Measurements from ENCODE around the gene AURKB.
"Not testable (repeated sequence)": the region's sequence is repeated elsewhere in the genome, so short reads cannot be mapped to it uniquely, and the experiment has no call there.

The AURKB gene

DNA sequence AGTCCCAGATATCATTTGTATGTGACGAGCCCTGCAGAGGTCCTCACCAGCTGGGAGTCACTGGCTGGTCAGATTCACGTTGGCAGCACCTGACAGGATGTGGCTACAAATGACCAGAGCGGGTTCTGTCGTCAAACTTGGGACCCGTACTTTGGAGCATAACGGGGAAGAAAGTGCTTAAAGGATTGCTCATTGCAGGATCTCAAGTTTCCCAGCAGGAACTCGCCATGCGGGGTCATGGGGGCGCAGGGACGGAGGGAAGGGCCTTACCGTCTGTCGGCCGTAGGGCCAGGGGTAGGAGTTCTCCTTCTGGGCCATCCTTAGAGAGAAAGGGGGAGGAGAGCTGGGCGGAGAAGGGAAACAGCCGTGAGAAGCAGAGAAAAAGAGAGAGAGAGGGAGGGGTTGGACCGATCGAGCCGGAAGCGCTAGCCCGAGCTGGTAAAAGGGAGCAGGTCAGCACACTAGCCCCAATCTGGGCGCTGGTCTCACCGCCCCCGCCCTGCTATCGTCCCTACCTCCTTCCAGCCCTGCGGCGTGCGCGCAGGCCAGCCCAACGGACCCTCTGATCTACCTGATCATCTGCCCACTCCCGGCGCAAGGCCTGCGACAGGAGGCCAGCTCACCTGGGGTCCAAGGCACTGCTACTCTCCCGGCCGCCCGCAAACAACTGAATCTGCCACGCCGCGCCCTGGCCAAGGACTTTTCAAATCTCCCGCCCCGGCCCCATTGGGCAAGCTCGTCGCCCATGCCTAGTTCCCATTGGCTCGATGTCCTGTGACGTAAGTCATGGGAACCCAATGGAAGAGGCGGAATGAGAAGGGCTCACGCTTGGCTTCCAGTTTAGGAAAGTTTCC lies at the start of gene AURKB:
Gene AURKB, minus strand, starts transcription at position 669 of the 854 bp plus-strand sequence. Its CDS starts 351 bp downstream, at position 318.
- DNase-seq: peak; percentile 99

DNA sequence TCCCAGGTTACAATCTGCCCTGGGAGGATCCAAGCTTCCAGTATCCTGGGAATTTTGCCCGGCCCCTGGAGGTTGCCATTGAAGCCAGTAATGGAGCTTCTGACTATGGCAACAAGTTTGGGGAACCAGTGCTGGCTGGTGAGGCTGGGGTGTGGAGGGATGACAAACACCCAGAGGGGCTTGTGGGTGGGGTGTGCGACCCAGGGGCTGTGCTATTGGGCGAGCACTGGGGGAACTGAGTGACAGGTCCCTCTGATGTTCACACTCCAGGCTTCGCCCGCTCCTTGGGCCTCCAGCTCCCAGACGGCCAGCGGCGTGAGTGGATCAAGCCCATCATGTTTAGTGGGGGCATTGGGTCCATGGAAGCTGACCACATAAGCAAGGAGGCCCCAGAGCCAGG lies 47.4 kb upstream of the AURKB start:
- no peak for DNase-seq

DNA sequence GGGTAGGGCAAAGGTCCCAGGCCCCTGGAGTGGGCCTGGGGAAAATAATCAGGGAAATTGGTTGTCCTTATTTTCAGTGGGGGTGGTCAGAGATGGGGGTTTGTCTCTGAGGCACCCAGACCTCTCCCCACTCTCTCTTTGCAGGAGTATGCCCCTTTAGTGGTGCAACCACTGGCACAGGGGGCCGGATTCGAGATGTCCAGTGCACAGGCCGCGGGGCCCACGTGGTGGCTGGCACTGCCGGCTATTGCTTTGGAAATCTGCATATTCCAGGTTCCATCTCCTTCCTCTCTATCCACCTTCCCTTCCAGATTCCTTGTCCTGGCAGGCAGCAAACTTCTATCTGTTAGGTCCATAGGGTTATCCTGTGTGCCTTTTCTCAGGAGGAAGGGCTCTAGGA lies 46.3 kb upstream of the AURKB start:
- DNase-seq: no peak

DNA sequence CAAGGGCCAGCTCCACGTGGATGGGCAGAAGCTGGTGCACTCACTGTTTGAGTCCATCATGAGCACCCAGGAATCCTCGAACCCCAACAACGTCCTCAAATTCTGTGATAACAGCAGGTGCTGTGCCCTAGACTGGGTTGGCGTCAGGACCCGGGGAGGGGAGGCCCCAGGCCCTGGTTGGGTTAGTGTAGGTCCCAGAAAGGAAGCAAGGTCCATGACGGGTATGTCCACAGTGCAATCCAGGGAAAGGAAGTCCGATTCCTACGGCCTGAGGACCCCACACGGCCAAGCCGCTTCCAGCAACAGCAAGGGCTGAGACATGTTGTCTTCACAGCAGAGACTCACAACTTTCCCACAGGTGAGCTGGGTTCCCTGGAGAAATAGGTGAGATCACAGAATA lies 45.9 kb upstream of the AURKB start:
- DNase-seq: no peak

DNA sequence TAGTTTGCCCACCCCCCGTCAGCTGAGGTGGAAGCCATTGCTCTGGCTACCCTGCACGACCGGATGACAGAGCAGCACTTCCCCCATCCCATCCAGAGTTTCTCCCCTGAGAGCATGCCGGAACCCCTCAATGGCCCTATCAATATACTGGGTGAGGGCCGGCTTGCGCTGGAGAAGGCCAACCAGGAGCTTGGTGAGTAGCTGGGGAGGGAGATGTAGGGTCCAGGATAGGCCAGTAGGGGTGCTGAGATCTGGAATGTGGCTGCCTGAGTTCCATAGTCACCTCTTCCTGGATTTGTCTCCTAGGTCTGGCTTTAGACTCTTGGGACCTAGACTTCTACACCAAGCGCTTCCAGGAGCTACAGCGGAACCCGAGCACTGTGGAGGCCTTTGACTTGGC lies 45.1 kb upstream of the AURKB start:
- no peak for DNase-seq

DNA sequence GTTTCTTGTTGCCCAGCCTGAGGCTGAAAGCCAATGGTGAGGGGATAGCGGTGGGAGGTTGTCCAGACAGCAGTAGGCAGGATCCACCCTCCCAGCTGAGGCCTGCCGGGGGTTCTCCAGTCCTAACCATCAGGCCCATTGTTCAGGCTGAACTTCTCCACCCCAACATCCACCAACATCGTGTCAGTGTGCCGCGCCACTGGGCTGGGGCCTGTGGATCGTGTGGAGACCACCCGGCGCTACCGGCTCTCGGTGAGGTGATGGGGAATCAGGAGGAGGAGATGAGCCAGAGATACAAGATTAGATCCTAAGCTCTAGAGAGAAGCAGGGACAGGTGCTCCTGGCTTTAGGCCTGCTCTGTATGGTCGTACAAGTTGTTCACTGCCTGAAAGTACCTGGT lies 44.5 kb upstream of the AURKB start:
- DNase-seq: no peak

DNA sequence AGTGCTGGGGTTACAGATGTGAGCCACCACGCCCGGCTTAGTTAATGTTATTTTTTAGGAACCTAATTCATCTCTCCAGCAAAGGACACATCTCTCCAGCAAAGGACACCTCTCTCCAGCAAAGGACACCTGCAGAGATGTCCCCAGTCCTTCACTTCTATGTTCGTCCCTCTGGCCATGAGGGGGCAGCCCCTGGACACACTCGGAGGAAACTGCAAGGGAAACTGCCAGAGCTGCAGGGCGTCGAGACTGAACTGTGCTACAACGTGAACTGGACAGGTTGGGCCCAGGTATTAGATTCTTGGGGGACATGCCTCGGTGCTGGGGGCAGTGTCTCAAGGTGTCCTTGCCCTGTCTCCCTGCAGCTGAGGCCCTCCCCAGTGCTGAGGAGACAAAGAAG lies 43.4 kb upstream of the AURKB start:
- no peak for DNase-seq

DNA sequence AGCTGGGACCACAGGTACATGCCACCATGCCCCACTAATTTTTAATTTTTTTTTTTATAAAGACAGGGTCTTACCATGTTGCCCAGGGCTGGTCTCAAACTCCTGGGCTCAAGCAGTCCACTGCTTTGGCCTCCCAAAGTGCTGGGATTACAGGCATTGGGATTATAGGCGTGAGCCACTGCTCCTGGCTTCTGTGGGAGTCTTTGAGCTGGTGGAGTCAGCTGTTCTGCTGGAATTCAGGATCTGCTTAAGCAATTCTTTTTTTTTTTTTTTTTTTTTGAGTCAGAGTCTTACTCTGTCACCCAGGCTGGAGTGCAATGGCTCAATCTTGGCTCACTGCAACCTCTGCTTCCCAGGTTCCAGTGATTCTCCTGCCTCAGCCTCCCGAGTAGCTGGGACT lies 41.0 kb upstream of the AURKB start:
- not testable (repeated sequence) for DNase-seq

DNA sequence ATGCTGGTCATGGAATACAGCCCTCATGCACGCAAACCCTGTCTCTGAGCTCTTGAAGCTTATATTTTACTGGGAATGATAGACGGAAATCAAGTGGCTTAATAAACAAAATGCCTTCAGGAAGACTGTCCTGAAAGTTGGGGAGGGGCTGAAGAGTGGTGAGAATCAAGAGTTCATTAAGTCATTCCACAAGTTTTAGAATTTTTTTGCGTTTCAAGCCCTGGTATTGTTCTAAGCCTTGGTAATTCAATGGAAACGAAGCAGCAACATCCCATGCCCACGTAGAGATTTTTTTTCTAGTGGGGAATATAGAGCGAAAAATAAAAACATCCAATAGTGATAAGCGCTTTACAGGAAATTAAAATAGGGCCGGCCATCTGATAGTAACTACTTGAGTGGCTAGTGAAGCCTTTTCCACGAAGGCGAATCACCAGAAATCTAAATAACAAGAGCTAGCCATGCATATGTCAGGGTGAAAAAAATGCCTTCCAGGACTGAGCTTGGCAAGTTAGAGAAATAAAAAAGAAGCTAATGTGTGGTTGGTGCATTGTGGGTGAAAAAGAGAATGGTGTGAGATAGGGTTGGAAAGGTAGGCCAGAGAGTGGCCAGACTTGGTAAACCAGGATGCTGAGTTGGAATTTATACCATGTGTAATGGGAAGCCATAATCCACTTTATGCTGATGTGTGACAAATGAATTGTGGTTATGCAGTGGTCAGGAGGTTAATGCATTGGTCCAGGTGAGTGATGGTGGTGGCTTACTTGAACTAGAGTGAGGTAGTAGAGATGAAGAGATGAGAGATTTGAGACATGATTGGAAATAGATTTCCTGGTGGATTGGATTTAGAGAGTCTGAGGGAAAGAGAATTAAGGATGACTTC lies 39.5 kb upstream of the AURKB start:
- no peak for DNase-seq

DNA sequence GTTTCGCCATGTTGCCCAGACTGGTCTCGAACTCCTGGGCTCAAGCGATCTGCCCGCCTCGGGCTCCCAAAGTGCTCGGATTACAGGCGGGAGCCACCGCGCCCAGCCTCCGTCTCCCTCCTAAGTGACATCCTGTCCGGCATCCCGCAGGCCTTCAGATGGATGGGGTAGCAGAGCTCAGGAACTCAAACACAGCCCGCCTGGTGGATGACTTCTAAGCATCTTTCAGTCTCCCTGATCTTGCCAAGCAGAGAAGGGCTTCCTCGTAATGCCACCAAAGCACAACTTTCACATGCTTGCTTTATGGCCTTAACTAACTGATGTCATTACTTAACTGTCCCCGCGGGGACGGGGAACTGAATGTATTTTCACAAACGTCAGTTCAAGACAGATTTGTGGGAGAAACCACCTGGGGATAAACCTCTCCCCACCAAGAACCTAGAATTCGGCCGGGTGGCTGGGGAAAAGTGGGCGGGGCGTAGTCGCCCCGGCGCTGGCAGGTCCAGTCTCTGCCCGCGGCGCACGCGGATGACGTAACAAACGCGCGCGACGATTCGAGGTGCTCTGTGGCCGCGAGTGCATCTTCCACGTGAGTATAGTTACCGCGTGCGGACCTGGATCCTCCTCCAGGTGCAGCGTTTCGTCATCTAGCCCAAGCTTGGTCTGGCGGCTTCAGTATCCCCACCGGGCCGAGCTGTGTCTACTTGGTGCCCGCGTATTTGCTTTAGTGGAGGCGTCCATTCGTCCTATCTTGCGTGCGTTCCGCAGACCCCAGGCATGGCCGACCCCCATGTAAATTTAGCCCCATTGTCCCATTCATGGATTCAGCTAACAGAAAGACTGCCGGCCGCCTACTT lies 38.6 kb upstream of the AURKB start, which contains the start of gene PFAS:
Gene PFAS, plus strand, starts transcription at position 539 of the 857 bp plus-strand sequence. CDS start 4,649 bp downstream, outside the sequence.
- DNase-seq: peak; percentile 99

DNA sequence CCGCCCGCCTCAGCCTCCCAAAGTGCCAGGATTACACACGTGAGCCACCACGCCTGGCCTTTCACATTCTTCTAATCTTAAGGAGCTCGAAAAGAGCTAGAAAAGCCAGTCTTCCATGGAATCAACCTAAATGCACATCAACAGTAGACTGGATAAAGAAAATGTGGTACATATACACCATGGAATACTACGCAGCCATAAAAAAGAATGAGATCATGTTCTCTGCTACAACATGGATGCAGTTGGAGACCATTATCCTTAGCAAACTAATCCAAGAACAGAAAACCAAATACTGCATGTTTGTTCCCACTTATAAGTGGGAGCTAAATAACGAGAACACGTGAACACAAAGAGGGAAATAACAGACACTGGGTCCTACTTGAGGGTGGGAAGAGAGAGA lies 34.4 kb upstream of the AURKB start:
- DNase-seq: no peak

DNA sequence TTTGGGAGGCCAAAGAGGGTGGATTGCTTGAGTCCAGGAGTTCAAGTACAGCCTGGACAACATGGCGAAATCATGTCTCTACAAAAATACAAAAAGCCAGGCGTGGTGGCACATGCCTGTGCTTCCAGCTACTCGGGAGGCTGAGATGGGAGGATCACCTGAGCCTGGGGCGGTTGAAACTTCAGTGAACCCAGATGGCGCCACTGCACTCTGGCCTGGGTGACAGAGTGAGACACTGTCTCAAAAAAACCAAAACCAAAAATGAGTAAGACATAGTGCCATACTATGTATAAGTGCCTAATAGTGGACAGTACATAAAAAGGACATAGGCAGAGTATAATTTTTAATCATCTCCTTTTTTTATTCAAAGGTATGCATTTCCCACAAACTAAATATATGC lies 33.5 kb upstream of the AURKB start:
- DNase-seq: no peak

DNA sequence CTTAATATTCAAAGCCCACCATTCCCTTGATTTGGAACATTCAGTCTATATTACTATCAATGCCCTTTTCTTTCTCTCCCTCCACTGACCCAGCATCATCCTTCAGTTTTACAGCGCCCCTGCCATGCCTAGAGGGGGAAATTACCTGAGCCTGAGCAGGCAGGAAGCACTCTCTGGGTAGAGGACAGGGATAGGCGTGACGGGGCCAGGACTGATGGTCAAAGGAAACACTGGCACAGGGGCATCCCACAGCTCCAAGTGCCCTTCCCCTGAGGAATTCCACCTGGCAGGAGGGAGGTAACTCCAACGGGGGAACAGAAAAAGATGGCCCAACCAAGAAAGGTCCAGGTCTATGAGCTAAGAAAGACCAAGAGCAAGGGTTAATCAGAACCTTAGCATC lies 27.5 kb upstream of the AURKB start:
- DNase-seq: no peak

DNA sequence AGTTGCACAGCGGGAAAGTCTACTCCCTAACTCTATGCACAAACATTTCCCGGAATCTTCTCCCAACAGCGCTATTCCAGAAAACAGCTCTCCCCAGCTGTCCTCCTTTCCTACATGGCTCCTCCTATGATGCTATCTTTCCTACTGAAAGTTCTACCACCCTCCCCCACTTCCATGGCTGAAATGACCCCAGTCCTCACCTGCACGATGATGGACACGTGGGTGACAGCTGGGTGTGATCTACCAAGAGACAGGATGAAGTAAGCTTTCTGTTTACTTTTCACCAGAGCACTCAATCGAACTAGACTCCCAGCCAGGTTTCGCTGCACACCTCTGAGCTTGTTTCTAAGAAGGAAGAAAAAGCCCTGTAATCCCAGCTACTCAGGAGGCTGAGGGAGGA lies 26.8 kb upstream of the AURKB start:
- no peak for DNase-seq

DNA sequence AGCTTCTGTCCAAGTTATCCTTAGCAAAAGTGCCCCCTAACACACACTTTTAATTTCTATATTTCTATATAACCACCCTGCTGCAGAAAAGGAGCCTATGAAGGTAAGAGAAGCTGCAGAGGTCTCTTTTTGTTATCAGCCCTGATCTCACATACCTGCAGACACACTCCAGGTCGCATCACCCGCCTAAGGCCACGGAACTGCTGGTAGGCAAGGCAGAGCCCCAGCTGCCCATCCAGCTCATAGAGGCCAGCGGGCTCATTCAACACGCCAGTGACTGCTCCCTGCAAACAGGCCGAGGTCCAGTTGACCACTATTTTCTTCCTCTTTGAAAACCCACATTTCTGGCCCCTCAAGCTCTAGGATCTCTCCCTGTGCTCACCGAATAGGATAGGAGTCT lies 25.3 kb upstream of the AURKB start:
- no peak for DNase-seq

DNA sequence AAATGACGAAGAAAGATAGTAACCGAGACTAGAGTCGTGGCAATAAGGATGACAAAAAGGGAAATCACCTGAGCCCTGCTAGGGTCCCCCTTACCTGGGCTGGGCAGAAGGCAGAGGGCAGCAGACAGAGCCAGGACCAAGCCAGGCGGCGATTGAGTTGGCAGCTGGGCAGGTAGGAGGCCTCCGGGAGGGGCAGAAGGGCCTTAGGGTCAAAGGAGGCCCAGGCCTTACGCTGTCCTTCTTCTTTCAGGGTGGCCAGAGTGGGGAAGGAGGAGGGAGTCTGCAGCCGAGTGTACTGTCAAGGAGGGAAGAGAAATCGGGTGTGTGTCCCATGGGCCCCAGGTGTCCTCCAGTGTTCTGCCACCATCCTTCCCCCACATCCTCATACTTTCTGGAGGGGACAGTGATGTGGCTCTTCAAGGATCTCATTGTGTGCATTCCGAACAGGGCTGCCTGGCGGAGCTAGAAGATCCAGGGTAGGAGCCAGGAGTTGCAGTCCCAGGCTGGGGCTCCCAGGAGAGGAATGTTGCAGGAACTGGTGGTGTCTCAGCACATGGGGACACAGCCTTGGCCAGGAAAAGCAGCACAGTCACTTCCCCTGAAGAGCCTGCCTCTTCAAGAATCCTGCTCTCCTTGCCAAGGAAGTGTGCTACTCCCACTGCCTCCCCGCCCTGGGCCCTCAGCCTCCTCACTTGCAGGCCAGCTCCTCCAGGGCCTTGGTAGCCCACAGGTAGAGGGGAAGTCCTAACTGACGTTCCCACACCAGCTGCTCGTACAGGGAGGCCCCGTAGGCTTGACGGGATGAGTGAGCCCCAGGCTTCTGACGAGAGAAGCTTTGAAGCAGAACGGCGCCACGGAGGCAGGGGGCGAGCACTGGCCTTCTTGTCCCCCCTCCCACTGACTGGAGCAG lies 24.2 kb upstream of the AURKB start:
- no peak for DNase-seq

DNA sequence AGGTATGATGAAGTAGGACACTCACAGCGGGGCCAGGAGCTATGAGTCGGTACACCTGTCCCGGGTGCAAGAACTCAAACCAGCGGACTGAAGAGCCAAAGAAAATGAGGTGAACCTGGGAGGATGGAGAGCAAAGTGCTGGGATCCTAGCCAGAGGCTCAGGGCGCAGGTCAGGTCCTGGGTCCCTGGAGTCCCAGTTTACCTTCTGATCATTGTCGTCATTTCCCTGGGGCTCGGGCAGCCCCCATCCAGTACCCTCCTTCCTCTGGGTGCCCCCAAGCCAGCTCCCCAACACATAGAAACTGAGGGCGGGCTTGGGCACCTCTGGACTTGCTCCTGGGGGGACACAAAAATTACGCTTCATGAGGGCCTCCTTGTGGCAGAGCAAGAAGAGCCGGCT lies 21.3 kb upstream of the AURKB start:
- DNase-seq: no peak

DNA sequence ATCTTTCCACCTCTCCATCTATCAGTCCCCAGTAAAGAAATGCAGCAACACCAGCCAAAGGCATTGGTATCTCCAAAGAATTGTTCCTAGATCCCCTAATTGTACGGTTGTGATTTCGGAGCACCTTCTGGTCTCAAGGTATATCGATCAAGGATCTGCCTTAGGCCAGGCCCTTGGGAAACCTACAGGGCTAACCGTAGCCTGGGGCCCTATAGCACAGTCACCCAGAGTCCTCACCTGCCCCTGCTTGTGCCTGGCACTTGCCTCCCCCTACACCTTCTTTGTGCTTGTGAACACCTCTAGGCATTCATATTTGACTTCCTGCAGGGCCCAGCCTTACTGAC lies 16.8 kb upstream of the AURKB start:
- DNase-seq: no peak

DNA sequence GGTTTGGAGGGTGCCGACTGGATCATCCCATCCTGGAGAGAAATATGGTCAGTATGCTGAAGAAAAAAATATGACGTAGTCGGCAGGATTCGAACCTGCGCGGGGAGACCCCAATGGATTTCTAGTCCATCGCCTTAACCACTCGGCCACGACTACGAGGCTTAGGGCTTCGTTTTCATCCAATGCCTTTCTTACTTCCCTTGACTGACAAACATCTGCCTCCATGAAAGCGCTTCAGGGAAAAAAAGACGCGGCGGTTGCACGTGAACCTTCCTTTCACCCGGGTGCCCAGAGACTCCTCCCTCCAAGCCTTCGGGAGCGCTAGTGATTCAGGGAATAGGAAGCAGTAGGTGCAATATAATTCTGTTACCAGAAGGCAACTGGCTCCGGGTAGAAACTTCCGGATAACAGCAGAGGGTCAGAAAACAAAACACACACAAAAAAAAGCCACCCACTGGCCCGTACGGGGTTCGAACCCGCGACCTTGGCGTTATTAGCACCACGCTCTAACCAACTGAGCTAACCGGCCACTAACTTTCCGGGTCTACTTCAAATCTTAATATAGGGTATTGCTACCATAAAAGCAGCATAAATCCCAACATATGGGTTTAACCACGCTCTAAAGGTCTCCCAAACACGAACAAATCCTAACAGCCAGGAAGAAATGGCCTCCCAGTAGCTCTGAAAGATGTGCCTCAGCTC lies 16.3 kb upstream of the AURKB start:
- peak; percentile 97 for DNase-seq

DNA sequence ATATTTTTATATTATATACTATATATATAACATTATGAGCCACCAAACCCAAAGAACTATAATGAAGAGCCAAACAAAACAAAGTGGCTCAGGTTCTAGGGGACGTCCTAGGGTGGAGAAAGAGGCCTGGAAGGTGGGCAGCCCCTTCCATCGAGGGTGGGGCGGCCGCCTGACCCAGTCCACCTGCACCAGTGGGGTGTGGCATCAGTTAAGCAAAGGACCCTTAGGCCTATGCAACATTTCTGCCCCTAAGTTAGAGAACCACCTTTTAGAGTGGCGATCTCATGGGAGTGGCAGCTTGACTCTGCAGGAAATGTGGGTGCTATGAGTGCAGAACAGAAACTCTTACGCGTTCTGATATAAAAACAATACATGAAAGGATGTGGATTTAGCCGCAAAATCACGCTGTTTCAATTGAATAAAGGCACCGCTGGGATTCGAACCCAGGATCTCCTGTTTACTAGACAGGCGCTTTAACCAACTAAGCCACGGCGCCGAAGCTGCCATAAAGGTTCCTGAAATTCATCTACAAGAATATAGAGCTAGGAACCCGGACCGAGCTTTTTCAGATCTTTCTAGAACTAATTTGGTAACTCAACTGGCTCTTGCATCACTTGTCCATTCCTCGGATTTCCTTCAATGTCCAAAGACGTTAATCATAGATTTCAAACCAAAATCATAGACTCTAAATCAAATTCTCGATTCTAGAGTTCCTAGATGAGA lies 15.6 kb upstream of the AURKB start:
- peak; percentile 78 for DNase-seq
